ENCODE measurements around the gene LASP1NB.

The LASP1NB gene

GRCh38 chr17:38925263-38925995 lies at the start of gene LASP1NB:
Gene LASP1NB, plus strand, starts transcription at chr17:38925614.
- in situ Hi-C loops (cut with MboI; ENCODE audit: low sequenced_read_pairs): no loop called here

- in situ Hi-C loops (cut with MboI; ENCODE audit: low sequenced_read_pairs): no loop called here
These were observed 48.1 kb upstream of the LASP1NB start for GRCh38 chr17:38877130-38877851.

DNA sequence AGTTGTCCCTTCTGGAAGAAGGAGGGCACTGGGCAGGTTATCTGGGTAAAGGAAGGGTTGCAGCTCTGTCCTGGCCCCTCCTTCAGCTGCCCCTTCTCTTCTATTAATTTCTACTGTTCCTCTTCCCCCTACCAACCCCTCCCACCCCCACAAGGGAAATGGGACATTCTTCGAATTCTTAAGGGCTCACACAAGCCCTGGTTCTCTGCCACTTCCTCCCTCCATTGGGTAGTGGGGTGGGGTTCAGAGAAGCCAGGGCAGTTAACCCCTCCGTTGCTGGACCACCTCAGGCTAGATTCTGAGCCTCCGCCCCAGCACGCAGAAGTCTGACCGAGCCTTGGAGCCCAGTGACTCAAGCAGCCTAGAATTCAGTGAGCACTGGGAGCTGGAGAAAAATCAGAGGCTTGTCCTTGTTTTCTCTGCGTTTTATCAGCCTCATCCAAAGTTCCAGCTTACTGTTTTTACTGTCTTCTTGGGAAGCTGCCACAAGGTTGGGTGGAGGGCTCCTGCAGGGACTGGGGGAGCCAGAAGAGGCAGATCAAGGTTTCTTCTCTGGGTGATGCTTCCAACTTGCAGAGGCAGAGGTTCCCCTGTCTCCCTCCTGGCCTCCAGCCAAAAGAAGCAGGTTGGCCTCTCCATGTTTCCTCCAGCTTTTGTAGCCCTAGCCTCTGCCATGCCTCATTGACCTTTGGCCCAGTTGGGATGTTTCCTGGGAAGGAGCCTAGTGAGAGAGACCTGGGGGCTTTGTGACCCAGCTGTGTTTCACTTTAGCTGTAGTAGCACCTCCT lies 45.3 kb upstream of the LASP1NB start:
- in situ Hi-C loops (cut with MboI; ENCODE audit: low sequenced_read_pairs): no loop called here

GRCh38 chr17:38881600-38882191 lies 43.7 kb upstream of the LASP1NB start:
- in situ Hi-C loops (cut with MboI; ENCODE audit: low sequenced_read_pairs): no loop called here

- in situ Hi-C loops (cut with MboI; ENCODE audit: low sequenced_read_pairs): no loop called here
These were observed 42.5 kb upstream of the LASP1NB start for GRCh38 chr17:38882870-38883269.

DNA sequence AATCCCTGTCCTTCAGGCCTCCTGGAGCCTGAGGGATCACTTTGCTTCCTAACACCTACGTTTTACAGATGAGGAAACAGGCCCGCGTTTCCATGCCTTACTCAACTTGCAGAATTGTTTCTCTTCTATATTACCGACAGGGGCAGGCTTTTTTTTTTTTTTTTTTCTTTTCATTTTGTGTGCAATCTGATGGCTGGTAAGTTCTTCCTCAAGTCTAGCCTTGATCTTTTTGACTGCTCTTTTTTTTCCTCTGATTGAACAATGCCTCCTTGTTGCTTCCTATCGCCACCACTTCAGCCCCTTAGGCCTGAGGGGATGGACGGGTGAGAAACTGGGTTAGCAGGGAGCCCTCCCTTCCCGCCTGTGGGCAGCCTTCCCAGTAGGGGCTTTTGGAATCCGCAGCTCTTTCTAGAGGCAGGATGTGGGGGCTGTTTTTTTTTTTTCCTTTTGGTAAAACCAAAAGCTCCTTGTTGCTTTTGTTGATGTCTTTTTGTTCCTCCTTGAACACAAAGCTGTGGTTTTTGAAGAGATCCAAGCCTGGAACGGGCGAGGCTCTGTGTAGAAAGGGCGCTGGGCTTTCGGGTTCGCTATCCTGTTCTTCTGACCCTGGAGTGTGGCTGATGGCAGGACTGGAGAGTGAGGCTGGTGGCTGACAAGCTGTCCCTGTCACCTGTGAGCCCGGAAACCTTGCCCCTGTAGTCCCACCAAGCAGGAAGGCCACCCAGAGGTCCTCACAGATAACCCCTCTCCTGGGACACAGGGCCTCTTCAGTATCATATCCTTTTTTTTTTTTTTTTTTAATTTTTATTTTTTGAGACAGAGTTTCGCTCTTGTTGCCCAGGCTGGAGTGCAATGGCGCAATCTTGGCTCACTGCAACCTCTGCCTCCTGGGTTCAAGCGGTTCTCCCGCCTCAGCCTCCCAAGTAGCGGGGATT lies 41.6 kb upstream of the LASP1NB start:
- in situ Hi-C loops (cut with MboI; ENCODE audit: low sequenced_read_pairs): no loop called here

DNA sequence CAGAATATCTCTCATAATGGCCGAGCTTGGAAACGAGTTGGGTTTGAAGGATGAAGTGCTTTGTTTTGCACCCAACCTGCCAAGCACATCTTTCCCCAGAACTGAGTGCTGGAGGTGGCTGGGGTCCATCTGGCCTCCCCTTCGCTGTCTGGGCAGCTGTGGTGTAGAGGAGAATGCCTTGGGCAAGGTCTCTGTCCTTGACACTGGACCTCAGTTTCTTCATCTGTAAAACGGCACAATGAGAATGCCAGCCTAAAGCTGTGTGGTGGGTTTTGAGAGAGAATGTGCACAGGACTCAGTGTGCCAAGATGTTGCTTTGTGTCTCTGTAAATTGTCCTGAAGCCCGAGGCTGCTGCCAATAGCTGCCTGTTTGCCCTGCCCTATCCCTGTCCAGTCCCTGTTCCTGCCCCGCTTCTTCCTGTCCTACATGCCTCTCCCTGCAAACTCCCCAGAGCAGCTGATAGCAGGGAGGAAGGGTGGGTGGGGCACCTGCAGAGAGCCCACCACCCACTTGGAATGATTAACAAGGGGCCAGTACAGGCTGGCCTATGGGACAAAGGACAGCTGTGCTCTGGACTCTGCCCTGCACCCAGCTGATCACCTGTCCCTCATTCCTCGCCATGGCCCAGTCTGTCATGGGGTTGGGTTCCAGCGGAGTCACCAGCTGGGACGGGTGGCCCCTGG lies 40.2 kb upstream of the LASP1NB start:
- in situ Hi-C loops (cut with MboI; ENCODE audit: low sequenced_read_pairs): no loop called here

DNA sequence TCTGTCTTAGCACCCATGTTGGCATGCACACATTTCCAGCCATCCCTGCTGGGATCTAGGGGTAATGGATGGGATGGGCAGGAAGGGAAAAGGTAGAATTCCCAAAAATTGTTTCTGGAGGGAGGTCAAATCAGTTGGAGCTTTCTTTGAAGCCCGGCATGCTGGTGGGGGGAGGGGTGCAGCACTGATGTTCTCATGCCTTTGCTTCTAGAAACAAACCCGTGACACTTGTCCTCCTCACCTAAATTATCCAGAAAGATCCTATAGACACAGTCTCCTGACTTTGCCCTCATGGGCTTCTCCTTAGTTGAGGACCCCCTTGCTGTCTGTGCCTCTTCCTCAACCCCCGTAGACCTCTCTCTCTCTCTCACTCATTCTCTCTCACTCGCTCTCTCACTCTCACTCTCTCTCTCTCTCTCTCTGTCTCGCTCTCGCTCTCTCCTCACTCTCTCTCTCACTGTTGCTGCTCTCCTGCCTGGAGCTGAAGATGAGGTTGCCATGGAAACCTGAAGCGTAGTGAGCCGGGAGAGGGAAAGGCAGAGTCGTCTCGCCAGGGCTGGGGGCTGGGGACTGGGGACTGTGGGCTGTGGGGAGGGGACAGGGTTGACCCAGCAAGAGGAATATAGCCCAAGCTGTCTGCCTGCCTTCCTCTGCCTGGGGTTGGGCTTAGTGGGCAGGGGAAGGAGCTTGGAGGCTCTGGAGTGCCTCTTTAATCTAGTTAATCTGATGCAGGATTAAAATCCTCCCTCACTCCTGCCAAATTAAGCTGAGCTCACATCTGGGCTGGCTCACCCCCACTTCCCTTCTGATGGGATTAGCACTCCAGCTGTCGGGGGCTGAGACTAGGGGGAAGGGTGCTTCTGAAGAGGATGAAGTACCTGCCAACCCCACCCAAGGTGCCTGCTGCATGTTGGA lies 39.4 kb upstream of the LASP1NB start:
- in situ Hi-C loops (cut with MboI; ENCODE audit: low sequenced_read_pairs): no loop called here

DNA sequence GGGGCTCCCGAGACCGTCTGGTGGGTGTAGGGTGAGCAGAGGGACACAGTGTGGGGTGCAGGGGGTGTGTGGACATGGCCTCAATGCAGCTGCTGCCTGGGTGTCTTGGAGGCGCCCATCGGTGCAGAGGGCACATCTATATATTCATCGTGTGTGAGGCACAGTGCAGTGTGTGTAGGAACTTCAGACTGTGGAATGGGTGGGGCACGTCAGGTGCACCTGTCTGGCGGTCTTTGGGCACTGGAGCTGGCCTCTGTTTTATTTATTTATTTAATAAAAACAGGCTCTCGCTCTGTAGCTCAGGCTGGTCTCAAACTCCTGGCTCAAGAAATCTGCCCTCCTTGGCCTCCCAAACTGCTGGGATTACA lies 38.8 kb upstream of the LASP1NB start:
- in situ Hi-C loops (cut with MboI; ENCODE audit: low sequenced_read_pairs): no loop called here

DNA sequence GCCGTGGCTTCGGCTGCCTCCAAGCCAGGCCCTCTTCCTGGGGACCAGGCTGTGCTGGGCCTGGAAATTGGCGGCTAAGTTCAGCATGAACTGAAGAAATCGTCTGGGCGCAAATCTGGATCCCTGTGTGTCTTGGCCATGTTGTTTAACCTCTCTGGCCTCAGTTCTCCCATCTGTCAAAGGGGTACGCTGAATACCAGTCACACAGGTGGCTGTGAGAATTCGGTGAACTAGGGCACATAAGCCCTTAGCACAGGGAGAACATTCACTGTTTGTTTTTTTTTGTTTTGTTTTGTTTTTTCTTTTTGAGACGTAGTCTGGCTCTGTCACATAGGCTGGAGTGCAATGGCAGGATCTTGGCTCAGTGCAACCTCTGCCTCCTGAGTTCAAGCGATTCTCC lies 36.6 kb upstream of the LASP1NB start:
- in situ Hi-C loops (cut with MboI; ENCODE audit: low sequenced_read_pairs): no loop called here

- in situ Hi-C loops (cut with MboI; ENCODE audit: low sequenced_read_pairs): no loop called here
These were observed 35.5 kb upstream of the LASP1NB start for GRCh38 chr17:38889745-38890409.

- in situ Hi-C loops (cut with MboI; ENCODE audit: low sequenced_read_pairs): no loop called here
These were observed 35.0 kb upstream of the LASP1NB start for GRCh38 chr17:38890410-38890746.

- in situ Hi-C loops (cut with MboI; ENCODE audit: low sequenced_read_pairs): no loop called here
These were observed 34.0 kb upstream of the LASP1NB start for GRCh38 chr17:38891441-38891840.

DNA sequence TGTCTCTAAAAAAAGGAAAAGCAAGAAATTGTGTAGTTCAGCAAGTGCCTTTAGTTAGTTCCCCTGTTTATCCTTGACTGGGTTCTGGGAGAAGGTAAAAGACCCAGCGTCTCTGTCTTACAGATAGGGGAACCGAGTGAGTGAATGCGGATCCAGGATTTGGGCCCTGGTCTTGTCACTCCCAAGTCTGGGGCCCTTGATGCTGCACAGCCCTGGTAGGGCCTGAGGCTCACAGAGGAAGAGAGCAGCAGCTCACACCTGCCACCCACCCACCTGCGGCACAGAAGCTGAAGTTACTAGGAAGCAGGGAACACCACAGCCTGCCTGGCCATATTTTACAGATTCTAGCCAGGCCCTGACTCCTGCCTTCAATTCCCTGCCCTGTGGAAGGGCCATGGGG lies 33.3 kb upstream of the LASP1NB start:
- in situ Hi-C loops (cut with MboI; ENCODE audit: low sequenced_read_pairs): no loop called here

GRCh38 chr17:38892620-38893019 lies 32.8 kb upstream of the LASP1NB start:
- in situ Hi-C loops (cut with MboI; ENCODE audit: low sequenced_read_pairs): no loop called here

GRCh38 chr17:38893113-38893512 lies 32.3 kb upstream of the LASP1NB start:
- in situ Hi-C loops (cut with MboI; ENCODE audit: low sequenced_read_pairs): no loop called here

GRCh38 chr17:38893607-38894006 lies 31.8 kb upstream of the LASP1NB start:
- in situ Hi-C loops (cut with MboI; ENCODE audit: low sequenced_read_pairs): no loop called here

DNA sequence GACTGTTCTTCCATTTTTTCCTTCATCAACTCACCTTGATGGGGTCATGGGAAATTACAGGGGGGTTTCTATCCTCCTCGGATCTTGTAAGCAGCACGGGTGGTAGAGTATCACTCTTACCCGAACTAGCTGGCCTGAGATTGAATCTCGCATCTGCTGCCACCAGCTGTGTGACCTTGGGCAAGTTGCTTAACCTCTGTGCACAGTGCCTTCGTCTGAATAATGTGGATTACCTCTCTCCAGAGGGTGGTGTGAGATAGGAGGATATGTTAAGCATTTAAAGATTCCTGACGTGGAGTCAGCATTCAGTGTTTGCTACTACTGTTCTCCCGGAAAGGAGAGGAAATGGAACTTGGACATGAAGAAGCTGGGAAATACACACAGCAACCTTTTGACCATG lies 31.1 kb upstream of the LASP1NB start:
- in situ Hi-C loops (cut with MboI; ENCODE audit: low sequenced_read_pairs): no loop called here

Data from HL-60/S4 (cell line).